Right ventricle myocardium superior (tissue), 1 donor: ENCODE results near the gene STK32B. TPM values are rescaled to one million over a fixed set of nuclear protein-coding genes. Genes with fewer than 3 reads are reported as not detected.
A peak's percentile ranks its signal among the peaks of the same experiment; 100 is the strongest.

Experiments used
- ATAC-seq: fragments of 200-7000 bp; cut with Tn5 transposase; one replicate; pipeline ENCODE4 v1.9.1; 2020; ENCODE audit warnings: mild to moderate bottlenecking; ENCODE audit not compliant: poor library complexity
- DNase-seq: peaks from one replicate; pipeline ENCODE4 v3.0.0-alpha.2; 2020
- intact Hi-C: fragments of 100-400 bp; cut with DNase I; formaldehyde crosslinking; loops from one replicate; pipeline ENCODE4 v1.11.2; 2022
- total RNA-seq: library from RNA; stranded (reverse); fragmentation: NEBNext Ultra II Directional; extraction: Animal tissue kit (Norgen Biotek cat#: 25700); gene quantifications from one replicate; pipeline ENCODE4 v1.2.1, GENCODE V29; 2021
- donor health status: DM: no; HTN: yes; CAD: no; lungs with severe emphysema.

STK32B gene
- total RNA-seq, 1 donor from 2014 or later = 1.0 TPM

GRCh38 chr4:5488413-5488812 lies 437.1 kb downstream of the STK32B start:
- intact Hi-C loops = no loop called here
- DNase-seq = no peak
- no peak for ATAC-seq

- intact Hi-C loops = no loop called here
- DNase-seq (no peak), ATAC-seq (no peak)
Measured at GRCh38 chr4:5489260-5489659, 438.0 kb downstream of the STK32B start.

DNA sequence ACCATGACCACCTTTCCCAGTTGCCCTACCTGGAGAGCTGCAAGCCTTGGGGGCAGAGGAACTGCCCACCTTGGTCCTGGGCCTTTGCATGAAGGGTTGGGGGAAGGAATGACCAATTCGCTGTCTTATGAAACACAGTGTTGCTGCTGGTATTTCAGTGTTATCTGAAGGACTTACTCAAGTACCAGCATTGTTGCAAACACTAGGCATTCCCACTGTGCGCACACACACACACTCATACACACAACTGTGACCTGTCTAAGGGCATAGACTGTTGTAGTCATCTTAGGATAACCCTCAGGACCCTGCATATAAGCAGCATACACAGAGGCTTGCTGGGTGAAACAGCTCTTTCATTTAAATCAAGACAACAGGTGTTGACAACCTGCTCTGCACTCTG lies 446.2 kb downstream of the STK32B start:
- ATAC-seq = no peak
- intact Hi-C loops = no loop called here
- DNase-seq = no peak

GRCh38 chr4:5500165-5500564 lies 448.9 kb downstream of the STK32B start:
- no peak for ATAC-seq
- intact Hi-C loops = no loop called here
- no peak for DNase-seq

- ATAC-seq (no peak), DNase-seq (no peak)
- intact Hi-C loops = no loop called here
Measured at GRCh38 chr4:5503336-5503936, 452.2 kb downstream of the STK32B start.

DNA sequence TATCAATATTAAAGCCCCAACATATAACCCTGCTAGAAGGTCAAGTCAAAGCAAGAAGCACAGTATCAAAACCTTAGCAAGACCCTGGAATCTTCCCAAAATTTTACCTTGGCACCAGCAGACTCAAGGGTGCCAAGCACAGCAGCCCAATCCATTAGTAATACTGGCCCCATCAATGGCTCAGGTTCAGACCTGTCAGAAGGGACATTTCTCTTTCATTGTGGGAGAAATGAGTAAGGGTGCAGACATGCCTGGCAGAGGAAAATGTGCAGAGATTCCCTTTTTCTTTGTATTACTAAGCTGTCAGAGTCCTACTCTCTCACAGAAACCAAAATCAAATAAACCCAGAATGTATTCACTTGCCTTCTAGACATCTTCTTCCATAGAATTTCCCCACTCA lies 453.2 kb downstream of the STK32B start:
- ATAC-seq = no peak
- no peak for DNase-seq
- intact Hi-C loops = no loop called here

DNA sequence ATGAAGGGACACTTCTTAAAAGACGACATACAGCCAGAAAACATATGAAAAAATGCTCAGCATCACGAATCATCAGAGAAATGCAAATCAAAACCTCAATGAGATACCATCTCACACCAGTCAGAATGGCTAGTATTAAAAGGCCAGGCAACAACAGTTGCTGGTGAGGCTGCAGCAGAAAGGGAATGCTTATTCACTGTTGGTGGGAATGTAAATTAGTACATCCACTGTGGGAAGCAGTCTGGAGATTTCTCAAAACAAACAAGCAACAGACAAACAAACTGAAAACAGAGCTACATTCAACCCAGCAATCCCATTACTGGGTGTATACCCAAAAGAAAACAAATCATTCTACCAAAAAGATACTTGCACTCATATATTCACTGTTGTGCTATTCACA lies 459.2 kb downstream of the STK32B start:
- intact Hi-C loops = no loop called here
- DNase-seq (no peak), ATAC-seq (no peak)

DNA sequence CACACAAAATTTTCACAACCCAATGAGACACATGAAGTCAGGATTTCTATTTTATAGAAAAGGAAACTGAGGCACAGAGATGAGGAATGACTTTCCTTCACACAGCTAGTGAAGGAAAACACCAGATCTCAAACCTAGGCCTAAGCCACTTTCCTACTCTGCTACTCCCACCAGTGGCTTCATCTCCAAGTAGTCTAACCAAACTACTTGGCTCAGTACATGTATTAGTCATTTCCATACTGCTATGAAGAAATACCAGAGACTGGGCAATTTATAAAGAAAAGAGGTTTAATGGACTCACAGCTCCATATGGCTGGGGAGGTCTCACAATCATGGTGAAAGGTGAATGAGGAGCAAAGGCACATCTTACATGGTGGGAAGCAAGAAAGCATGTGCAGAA lies 460.5 kb downstream of the STK32B start:
- ATAC-seq (no peak), DNase-seq (no peak)
- intact Hi-C loops = no loop called here

DNA sequence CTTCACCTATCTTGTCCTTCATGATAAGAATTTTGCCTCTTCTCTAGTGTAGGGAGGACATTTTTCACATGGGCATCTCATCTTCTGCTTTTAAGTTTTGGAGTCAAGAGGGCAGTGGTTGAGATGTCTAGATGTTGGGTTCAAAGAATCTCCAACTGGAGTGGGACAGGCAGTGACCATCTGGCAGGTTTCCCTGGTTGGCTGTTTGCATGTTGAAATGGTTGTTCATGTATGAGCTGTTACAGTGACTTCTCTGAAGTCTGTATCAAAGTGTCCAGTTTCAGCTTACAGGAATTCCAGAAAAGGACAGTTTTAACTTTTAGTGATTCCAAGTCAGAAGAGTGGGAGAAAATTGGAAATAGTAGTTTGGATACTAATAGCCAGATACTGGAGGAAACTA lies 464.4 kb downstream of the STK32B start:
- DNase-seq (no peak), ATAC-seq (no peak)
- intact Hi-C loops = no loop called here

- intact Hi-C loops = no loop called here
- DNase-seq (no peak), ATAC-seq (no peak)
Measured at GRCh38 chr4:5517372-5517771, 466.1 kb downstream of the STK32B start.

GRCh38 chr4:5524446-5525299 lies 473.4 kb downstream of the STK32B start:
- ATAC-seq (peak; percentile 46), DNase-seq (no peak)
- intact Hi-C loops = no loop called here

- intact Hi-C loops = no loop called here
- no peak for ATAC-seq
- no peak for DNase-seq
Measured at GRCh38 chr4:5526080-5526846, 475.0 kb downstream of the STK32B start.

GRCh38 chr4:5527211-5527610 lies 475.9 kb downstream of the STK32B start:
- no peak for DNase-seq
- intact Hi-C loops = no loop called here
- no peak for ATAC-seq

DNA sequence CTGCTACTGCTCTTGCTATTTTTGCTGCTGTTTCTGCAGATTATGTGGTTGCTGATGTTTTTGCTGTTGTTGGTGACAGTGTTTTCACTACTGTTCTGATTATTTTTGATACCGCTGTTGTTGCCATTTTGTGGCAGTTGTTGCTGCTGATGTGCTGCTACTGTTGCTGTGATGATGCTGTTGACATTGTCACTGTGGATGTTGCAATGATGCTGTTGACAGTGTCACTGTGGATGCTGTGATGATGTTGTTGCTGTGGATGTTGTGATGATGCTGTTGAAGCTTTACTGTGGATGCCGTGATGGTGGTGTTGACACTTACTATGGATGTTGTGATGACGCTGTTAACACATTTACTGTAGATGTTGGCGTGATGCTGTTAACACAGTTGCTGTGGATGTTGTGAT lies 476.8 kb downstream of the STK32B start:
- DNase-seq (no peak), ATAC-seq (no peak)
- intact Hi-C loops = no loop called here

DNA sequence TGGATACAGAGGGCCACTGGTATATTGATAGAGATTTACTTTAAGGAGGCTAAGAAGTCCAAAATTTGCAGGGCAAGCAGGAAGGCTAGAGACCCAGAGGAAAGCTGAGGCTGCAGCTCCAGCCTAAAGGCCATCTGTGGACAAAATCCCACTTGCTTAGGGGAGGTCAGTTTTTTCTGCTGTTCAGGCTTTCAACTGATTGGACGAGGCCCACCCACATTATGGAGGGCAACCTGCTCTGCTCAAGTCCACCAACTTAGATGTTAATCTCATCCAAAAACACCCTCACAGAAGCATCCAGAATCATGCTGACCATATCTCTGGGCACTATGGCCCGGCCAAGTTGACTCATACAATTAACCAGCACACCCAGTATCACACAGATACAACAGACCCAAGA lies 480.8 kb downstream of the STK32B start:
- DNase-seq = no peak
- ATAC-seq = no peak
- intact Hi-C loops = no loop called here

DNA sequence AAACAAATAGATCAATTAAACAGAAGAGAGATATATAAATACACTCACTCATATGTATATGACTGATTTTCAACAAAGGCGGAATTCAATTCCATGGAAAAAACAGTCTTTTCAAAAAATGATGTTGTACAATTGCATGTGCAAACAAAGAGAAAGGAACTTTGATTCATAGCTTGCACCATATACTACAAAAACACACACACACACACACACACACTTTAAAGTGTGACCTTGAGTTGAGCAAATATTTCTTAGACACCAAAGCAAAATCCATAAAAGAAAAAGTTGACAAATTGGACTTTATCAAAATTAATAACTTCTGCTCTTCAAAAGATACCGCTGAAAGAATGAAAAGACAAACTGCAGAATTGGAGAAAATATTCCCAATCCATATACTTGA lies 488.3 kb downstream of the STK32B start:
- no peak for DNase-seq
- no peak for ATAC-seq
- intact Hi-C loops = no loop called here

DNA sequence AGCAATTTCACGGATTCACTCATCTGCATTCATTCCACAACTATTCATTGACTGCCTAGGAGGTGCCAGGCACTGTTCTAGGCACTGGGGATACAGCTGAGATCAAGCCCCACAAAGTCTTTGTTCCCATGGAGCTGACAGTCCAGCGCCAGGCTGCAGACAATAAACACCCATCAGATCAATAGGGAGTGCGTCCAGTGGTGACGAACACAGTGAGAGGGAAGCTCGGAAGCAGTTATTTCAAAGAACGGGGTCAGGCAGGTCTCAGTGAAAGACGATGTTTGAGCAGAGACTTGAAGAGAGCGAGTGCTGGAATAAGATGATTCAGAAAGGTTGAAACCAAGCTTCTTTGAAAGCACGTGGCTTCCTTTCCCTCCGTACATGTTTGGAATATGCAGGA lies 489.9 kb downstream of the STK32B start:
- intact Hi-C loops = no loop called here
- ATAC-seq (no peak), DNase-seq (no peak)

DNA sequence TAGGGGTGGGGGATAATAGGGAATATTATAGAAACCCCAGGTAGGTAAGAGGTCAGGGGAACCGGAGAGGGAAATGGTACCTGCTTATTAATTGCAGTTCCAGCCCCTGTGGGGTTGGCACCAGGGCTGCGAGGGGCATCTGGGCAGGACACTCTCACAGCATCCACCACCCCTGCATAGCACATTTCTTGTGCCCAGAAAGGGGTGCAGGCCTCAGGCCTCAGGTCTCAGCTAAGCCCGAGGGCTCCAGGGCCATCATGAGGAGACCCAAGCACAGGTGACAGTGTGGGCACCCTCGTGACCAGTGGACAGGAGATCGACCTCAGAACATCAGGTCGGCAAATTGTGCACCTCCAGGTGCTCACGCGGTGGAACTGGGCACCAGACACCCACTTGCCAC lies 492.4 kb downstream of the STK32B start:
- intact Hi-C loops = no loop called here
- ATAC-seq (no peak), DNase-seq (no peak)

DNA sequence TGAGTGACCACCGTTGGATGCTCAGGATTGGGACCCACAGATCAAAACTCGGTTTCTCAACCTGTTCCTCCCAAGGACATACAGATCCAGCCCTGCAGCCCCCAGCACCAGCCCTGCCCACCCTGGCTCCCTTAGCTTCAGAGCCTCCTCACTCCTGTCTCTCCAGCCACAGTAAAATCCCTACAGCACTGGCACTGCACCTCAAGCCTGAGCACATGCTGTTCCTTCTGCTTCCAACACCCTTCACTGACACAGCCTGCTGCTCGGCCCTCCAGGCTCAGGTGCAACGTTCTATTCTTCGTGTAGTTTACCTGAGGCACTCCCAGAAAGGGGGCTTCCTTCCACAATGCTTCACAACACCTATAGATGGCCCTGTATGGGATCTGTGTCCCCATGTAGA lies 493.5 kb downstream of the STK32B start:
- ATAC-seq (no peak), DNase-seq (no peak)
- intact Hi-C loops = no loop called here

DNA sequence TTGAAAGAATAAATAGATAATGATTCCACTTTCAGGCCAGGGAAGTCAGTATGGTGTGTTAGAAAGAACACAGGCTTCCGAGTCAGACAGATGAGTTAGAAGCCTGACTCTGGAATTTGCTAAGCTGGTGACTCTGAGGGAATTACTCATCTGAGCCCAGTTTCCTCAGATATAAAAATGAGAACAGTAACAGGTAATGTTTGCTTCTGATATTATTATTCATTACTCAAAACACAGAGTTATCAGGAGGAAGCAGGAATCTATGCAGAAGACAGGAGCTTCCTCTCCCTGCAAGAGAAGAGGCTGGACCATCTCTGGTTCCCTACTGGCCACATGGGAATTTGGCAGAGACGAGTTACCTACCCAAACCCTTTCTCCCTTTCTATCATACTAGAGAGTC lies 494.0 kb downstream of the STK32B start:
- intact Hi-C loops = no loop called here
- no peak for ATAC-seq
- DNase-seq = no peak
